ENCODE data around the gene SCAANT1. TPM values are rescaled to one million over a fixed set of nuclear protein-coding genes. Genes with fewer than 3 reads are reported as not detected.

Gene SCAANT1
- total RNA-seq, 1 experiment from 2014 or later = not detected

- H3K9me3 ChIP-seq (ENCODE audit: insufficient read depth, low read depth) = no peaks in the 10 kb centered on the region
- intact Hi-C loops (cut with micrococcal nuclease; ENCODE audit: unreplicated experiment) = no loop called here
- H3K79me2 ChIP-seq (ENCODE audit: low read depth) = peaks cover 18% of the 10 kb centered on the region
- CTCF ChIA-PET = interaction anchor here (0.6 kb wide), 1 partner anchor 21 kb away, joined by 3 read pairs; no protein-coding TSS in a partner anchor
- no peak for DNase-seq
- H2AFZ ChIP-seq = no peak overlapping the region
- no peak overlapping the region for H3K27ac ChIP-seq
- no peaks in the 10 kb centered on the region for H3K9me2 ChIP-seq (ENCODE audit: insufficient read depth)
- H3F3A ChIP-seq (ENCODE audit: insufficient read depth, low read depth) = peaks cover 10% of the 10 kb centered on the region
- no peaks in the 10 kb centered on the region for H3K27me3 ChIP-seq (ENCODE audit: insufficient read depth, low read depth)
- H3K36me3 ChIP-seq (ENCODE audit: low read depth) = peaks cover under 1% of the 10 kb centered on the region; the same call in 1 of the 2 replicates
- no TSS peak for BruUV-seq (replicated peaks)
- no peak overlapping the region for H3K4me2 ChIP-seq
- peaks cover 9% of the 10 kb centered on the region; the same call in 1 of the 2 replicates for H4K20me1 ChIP-seq (ENCODE audit: insufficient read depth)
- H3K4me3 ChIP-seq = no peak overlapping the region
- TF ChIP-seq CTCF (conservative IDR thresholded peaks at IDR 0.05) (no peak), EZH2 (IDR thresholded peaks at IDR 0.05; ENCODE audit: low read depth) (no peak)
- H3K4me1 ChIP-seq (replicated peaks; ENCODE audit: insufficient read depth) = peaks cover 15% of the 10 kb centered on the region
- POLR2A ChIA-PET (ENCODE audit: unreplicated experiment) = interaction anchor here (0.7 kb wide), 1 partner anchor 15 kb away, joined by 3 read pairs; no protein-coding TSS in a partner anchor
These were observed 10.5 kb upstream of the SCAANT1 start for GRCh38 chr3:63922491-63923199.

- Histone ChIP-seq H3K4me3 (no peak overlapping the region), H3K79me2 (ENCODE audit: low read depth) (peaks cover 21% of the 10 kb centered on the region), H3K4me1 (replicated peaks; ENCODE audit: insufficient read depth) (peaks cover 22% of the 10 kb centered on the region), H3K9me2 (ENCODE audit: insufficient read depth) (no peaks in the 10 kb centered on the region), H3K9me3 (ENCODE audit: insufficient read depth, low read depth) (no peaks in the 10 kb centered on the region), H3K36me3 (ENCODE audit: low read depth) (peaks cover 8% of the 10 kb centered on the region), H2AFZ (no peak overlapping the region), H3K27ac (no peak overlapping the region), H4K20me1 (ENCODE audit: insufficient read depth) (peaks cover 9% of the 10 kb centered on the region; the same call in 1 of the 2 replicates), H3K4me2 (no peak overlapping the region), H3F3A (ENCODE audit: insufficient read depth, low read depth) (peaks cover 18% of the 10 kb centered on the region), H3K27me3 (ENCODE audit: insufficient read depth, low read depth) (no peaks in the 10 kb centered on the region)
- ChIA-PET CTCF (no interaction called here), POLR2A (ENCODE audit: unreplicated experiment) (no interaction called here)
- BruUV-seq (replicated peaks) = no TSS peak
- DNase-seq = no peak
- TF ChIP-seq CTCF (conservative IDR thresholded peaks at IDR 0.05) (no peak), EZH2 (IDR thresholded peaks at IDR 0.05; ENCODE audit: low read depth) (no peak)
- intact Hi-C loops (cut with micrococcal nuclease; ENCODE audit: unreplicated experiment) = no loop called here
These were observed 9.7 kb upstream of the SCAANT1 start for GRCh38 chr3:63921741-63922482.

- no TSS peak for BruUV-seq (replicated peaks)
- peaks cover 39% of the 10 kb centered on the region for H3K79me2 ChIP-seq (ENCODE audit: low read depth)
These were observed 7.8 kb upstream of the SCAANT1 start for GRCh38 chr3:63920001-63920400.

More at GRCh38 chr3:63920001-63920400, 7.8 kb upstream of the SCAANT1 start:
- Histone ChIP-seq H3K9me3 (ENCODE audit: insufficient read depth, low read depth) (no peaks in the 10 kb centered on the region), H3K4me1 (replicated peaks; ENCODE audit: insufficient read depth) (peaks cover 33% of the 10 kb centered on the region), H3K27ac (no peak overlapping the region), H2AFZ (no peak overlapping the region), H3K4me3 (no peak overlapping the region), H3K36me3 (ENCODE audit: low read depth) (peaks cover 8% of the 10 kb centered on the region), H4K20me1 (ENCODE audit: insufficient read depth) (peaks cover 9% of the 10 kb centered on the region; the same call in 1 of the 2 replicates), H3K4me2 (no peak overlapping the region), H3K27me3 (ENCODE audit: insufficient read depth, low read depth) (no peaks in the 10 kb centered on the region), H3F3A (ENCODE audit: insufficient read depth, low read depth) (peaks cover 23% of the 10 kb centered on the region), H3K9me2 (ENCODE audit: insufficient read depth) (no peaks in the 10 kb centered on the region)
- TF ChIP-seq CTCF (conservative IDR thresholded peaks at IDR 0.05) (no peak), EZH2 (IDR thresholded peaks at IDR 0.05; ENCODE audit: low read depth) (no peak)
- intact Hi-C loops (cut with micrococcal nuclease; ENCODE audit: unreplicated experiment) = no loop called here
- ChIA-PET POLR2A (ENCODE audit: unreplicated experiment) (interaction anchor here (0.7 kb wide), 1 partner anchor 10 kb away, joined by 3 read pairs; no protein-coding TSS in a partner anchor), CTCF (no interaction called here)
- no peak for DNase-seq
